NCI-H526 (cell line): ENCODE results near the gene METTL16.
A peak's percentile ranks its signal among the peaks of the same experiment; 100 is the strongest.
"Not testable (repeated sequence)": the region's sequence is repeated elsewhere in the genome, so short reads cannot be mapped to it uniquely, and the experiment has no call there.

ENCODE experiments used
- DNase-seq, 2 experiments: peaks; one replicate each; lab custom pipeline; 2025; lab: John Stamatoyannopoulos, UW

The METTL16 gene

DNA sequence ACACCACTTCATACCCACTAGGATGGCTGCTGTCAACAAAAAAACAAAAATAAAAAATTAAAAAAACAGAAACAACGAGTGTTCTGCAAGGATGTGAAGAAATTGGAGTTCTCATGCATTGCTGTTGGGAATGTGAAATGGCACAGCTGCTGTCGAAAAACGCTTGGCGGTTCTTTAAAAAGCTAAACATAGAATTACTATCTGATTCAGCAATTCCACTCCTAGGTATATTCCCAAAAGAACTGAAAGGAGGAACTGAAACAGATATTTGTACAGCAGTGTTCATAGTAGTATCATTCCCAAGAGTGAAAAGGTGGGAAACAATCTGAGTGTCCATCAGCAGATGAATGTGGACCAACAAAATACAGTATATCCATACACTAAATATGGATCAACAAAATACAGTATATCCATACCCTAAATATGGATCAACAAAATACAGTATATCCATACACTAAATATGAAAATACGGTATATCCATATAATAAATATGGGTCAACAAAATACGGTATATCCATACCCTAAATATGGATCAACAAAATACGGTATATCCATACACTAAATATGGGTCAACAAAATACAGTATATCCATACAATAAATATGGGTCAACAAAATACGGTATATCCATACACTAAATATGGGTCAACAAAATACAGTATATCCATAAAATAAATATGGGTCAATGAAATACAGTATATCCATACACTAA lies 8.7 kb downstream of the METTL16 start:
- no peak for DNase-seq

DNA sequence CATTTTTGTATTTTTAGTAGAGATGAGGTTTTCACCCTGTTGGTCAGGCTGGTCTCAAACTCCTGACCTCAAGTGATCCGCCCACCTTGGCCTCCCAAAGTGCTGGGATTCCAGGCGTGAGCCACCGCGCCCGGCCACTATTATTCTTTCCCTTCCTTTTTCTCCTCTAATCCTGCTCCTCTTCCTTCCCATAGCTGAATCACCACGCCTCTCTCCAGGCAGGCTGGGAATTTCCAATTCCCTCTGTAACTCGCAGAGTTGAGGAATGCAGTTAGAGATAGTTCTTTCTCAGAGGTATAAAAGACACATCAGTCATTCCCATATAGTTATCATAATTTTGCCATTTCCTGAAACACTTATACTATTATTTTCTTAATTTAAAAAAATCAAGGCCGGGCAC lies 11.2 kb downstream of the METTL16 start:
- no peak for DNase-seq

GRCh38 chr17:2489286-2489685 lies 22.4 kb downstream of the METTL16 start:
- DNase-seq: not testable (repeated sequence)

DNA sequence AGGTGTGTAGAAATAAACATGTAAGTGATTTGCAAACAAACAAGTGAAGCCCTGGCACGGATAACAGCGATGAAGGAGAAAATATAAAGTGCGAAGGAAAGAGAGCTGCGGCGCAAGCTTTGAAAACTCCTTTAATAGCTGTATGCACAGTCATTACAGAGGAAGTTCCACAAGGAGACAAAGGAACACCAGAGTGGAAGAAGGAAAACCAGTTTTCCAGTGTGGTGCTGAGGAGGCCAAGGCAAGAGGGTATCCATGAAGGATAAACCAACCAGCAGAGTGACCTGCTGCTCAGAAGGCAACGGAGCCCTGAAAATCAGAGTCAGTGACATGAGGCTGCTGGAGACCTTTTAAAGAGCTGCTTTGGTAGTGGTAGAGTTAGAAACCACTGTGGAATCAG lies 24.4 kb downstream of the METTL16 start:
- no peak for DNase-seq

DNA sequence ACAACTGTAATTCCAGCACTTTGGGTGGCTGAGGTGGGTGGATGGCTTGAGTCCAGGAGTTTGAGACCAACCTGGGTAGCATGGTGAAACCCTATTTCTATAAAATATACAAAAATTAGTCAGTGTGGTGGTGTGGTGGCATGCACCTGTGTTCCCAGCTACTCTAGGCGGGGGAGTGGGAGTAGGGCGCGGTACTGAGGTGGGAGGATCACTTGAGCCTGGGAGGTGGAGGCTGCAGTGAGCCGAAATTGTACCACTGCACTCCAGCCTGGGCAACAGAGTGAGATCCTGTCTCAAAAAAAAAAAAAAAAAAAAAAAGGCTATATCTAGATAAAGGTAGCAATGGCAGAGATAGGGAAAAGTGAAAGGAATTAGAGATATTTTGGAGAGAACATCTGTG lies 25.0 kb downstream of the METTL16 start:
- DNase-seq: not testable (repeated sequence)

DNA sequence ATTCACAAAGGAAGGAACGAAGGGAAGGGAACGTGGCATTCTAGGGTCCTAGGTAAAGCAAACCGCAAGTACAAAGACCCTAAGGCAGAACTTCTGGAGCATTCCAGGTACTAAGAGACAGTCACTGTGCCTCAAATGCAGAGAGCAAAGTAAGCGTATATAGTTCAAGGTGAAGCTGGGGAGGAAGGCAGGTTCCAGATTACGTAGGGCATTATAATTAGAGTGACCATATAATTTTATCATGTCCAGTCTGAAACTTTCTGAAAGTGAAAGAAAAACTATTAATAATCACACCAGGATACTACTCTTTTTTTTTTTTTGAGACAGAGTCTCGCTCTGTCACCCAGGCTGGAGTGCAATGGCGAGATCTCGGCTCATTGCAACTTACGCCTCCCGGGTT lies 25.7 kb downstream of the METTL16 start:
- DNase-seq: no peak

GRCh38 chr17:2485543-2485942 lies 26.1 kb downstream of the METTL16 start:
- DNase-seq: no peak

- peak; percentile 42 to 61 for DNase-seq
Observed at GRCh38 chr17:2484876-2485275, 26.8 kb downstream of the METTL16 start.

DNA sequence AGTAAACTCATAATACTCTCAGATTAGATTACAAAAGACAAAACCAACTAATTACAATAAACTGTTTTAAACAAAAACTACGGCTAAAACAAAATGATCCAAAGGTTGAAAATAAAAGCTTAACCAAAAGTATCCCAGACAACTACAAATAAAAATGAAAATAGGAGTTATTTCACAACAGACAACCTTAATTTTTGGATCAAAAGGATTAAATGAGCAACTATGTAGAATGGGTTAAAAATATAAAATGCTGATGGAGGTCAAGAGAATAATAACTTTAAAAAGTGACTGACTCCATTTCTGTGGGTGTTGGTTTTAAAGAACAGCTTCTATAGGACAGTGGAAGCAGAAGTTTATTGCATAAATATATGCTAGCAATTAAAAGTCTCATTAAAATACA lies 28.6 kb downstream of the METTL16 start:
- no peak for DNase-seq

DNA sequence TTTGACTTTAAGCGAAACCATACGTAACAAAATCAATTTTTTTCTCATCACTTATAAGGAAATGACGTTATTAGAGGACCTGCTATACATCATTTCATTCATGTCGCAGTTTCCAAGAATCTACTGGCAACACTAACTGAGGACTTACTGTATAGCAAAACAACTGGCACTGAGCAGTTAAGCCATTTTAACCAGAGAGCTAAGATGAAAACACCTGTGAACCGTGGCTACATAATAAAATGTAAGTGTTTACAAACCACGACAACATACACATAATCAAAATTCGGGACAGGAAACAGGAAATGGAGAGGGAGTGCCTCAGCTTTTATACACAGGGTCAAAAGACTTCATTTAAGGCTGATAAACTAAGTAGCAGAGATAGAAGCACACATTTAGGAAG lies 29.5 kb downstream of the METTL16 start:
- DNase-seq: no peak

DNA sequence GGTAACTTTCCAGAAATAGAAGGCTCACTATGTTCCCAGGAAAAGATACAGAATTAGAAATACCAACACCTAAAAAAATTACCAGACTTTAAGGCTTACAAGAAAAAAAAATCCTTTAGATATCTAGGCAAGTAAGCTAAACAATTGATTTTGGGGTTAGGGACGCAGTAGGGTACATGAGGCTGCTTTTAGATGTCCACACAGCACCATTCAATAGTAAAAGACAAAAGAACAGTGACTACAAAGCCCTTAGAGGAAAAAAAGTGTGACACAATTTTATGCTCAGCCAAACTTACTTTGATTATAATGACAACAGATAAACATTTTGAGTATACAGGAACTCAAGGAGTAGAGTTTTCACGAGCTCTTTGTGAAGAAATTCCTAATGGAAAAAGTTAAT lies 29.9 kb downstream of the METTL16 start:
- no peak for DNase-seq

DNA sequence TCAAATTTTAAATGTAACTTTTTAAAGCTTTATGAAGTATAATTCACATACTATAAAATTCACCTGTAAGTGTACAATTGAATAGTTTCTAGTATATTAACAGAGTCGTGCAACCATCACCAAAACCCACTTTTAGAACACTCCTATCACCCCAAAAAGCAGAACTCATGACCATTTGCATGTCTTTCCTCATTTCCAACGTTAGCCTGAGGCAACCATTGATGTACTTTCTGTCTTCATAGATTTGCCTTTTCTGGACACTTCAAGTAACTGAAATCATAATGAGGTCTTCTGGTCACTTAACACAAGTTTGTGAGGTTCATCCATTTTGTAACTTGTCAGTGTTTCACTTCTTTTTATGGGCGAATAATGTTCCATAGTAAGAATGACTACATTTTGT lies 33.2 kb downstream of the METTL16 start:
- no peak for DNase-seq

- no peak for DNase-seq
Observed at GRCh38 chr17:2475056-2475455, 36.6 kb downstream of the METTL16 start.

DNA sequence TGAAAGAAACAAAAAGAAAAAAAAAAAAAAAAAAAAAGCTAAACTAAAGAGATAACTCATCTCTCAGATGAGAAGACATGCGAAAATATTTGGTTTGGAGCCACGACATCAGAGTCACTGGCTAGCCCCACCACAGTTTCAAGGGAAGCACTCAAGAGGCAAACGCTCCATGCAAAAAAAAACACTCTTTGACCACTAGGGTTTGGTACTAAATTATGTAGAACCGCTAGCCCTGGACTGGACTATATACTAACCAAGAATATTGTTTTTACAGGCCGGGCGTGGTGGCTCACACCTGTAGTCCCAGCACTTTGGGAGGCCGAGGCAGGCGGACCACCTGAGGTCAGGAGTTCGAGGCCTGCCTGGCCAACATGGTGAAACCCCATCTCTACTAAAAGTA lies 37.3 kb downstream of the METTL16 start:
- DNase-seq: no peak

DNA sequence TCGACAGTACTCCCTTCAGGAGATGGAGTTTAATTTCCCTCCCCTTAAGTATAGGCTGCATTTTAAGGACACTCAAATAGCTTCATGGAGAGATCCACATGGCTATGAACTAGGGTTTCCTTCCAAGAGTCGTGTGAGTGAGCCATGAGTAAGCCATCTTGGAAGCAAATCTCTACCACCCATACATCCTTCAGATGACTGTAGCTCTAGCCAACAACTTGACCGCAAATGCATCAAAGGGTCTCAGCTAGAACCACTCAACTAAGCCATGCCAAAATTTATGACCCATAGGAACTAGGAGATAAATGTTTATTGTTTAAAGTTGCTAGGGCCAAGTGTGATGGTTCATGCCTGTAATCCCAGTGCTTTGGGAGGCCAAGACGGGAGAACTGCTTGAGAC lies 43.4 kb downstream of the METTL16 start:
- no peak for DNase-seq

DNA sequence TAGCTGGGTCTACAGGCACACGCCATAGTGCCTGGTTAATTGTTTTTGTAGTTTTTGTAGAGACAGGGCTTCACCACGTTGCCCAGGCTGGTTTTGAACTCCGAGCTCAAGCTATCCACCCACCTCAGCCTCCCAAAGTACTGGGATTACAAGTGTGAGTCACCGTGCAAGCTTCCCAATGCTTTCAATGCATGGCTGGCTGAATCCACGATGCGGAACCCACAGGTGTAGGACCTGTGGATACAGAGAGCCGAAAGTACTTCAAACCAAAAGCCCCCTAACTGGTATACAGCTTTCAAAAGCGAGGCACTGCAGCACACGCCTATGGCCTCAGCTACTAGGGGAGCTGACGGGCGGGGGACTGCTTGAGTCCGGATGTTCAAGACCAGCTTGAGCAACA lies 44.8 kb downstream of the METTL16 start:
- DNase-seq: no peak

DNA sequence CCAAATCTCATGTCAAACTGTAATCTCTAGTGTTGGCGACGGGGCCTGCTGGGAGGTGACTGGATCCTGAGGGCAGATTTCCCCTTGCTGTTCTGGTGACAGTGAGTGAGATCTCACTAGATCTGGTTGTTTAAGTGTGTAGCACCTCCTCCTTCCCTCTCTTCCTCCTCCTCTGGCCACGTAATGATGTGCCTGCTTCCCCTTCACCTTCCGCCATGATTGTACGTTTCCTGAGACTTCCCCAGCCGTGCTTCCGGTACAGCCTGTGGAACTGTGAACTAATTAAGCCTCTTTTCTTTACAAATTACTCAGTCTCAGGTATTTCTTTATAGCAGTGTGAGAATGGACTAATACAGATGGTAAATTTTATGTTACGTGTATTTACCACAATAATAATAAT lies 49.2 kb downstream of the METTL16 start:
- DNase-seq: no peak

DNA sequence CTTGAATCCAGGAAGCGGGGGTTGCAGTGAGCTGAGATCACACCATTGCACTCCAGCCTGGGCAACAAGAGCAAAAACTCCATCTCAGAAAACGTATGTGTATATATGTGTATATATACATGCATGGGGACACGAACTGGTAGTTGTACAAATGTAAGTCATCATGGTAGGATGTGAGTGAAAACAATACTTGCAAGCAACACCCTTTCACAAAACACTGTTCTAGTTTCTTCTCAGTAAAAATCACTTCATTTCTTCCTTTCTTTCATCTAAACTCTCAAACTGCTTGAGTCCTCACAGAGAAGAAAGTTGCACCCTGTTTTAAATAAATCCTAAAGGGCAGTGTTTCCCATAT lies 51.8 kb downstream of the METTL16 start:
- DNase-seq: no peak

DNA sequence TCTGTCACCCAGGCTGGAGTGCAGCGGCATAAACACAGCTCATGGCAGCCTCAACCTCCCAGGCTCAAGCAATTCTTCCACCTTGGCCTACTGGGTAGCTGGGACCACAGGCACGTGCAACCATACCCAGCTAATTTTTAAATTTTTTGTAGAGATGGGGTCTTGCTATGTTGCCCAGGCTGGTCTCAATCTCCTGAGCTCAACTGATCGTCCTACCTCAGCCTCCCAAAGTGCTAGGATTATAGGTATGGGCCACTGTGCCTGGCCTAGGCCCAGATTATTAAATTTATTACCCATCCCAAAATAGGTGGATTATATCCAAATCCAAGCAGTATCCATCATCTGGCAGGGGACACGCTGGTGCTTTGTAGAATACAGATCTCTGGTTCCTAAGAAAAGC lies 53.8 kb downstream of the METTL16 start:
- no peak for DNase-seq

DNA sequence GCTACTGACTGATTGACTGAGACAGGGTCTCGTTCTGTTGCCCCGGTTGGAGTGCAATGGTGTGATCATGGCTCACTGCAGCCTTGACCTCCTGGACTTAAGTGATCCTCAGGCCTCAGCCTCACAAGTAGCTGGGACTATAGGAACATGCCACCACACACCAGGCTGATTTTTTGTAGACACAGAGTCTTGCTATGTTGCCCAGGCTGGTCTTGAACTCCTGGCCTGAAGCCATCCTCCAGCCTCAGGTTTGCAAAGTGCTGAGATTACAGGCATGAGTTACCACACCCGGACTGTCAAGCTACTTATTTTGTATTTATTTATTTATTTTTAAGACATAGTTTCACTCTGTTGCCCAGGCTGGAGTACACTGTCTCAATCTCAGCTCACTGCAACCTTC lies 55.2 kb downstream of the METTL16 start:
- no peak for DNase-seq

DNA sequence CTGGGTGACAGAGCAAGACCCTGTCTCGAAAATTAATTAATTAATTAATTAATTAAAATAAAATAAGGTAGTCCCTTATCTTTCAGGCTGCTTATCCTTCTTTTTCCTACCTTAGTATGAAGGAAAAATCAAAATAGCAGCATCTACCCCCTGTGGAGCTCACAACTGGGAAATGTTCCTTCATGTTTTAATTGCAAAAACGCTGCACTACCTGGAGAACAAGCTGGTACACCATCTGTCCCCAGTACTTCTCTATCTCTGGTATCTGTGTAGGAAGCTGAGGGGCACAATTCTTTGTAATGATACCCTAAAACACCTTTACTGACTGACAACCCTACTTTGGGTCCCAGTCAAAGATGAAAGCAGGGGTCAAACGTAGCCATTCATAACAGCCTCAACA lies 55.7 kb downstream of the METTL16 start:
- DNase-seq: no peak

- DNase-seq: no peak
Observed at GRCh38 chr17:2453866-2454265, 57.8 kb downstream of the METTL16 start.

- DNase-seq: no peak
Observed at GRCh38 chr17:2453325-2453724, 58.4 kb downstream of the METTL16 start.

- DNase-seq: no peak
Observed at GRCh38 chr17:2452216-2452750, 59.4 kb downstream of the METTL16 start.
